Smooth muscle cell of the brain vasculature (primary cell): ENCODE data around the gene CCDC134.
"Not testable (repeated sequence)": the region's sequence is repeated elsewhere in the genome, so short reads cannot be mapped to it uniquely, and the experiment has no call there.

Source experiments
- DNase-seq: peaks from one replicate; pipeline ENCODE4 v3.0.0-alpha.2; 2012; ENCODE audit warnings: low read depth, low spot score

Gene CCDC134

DNA sequence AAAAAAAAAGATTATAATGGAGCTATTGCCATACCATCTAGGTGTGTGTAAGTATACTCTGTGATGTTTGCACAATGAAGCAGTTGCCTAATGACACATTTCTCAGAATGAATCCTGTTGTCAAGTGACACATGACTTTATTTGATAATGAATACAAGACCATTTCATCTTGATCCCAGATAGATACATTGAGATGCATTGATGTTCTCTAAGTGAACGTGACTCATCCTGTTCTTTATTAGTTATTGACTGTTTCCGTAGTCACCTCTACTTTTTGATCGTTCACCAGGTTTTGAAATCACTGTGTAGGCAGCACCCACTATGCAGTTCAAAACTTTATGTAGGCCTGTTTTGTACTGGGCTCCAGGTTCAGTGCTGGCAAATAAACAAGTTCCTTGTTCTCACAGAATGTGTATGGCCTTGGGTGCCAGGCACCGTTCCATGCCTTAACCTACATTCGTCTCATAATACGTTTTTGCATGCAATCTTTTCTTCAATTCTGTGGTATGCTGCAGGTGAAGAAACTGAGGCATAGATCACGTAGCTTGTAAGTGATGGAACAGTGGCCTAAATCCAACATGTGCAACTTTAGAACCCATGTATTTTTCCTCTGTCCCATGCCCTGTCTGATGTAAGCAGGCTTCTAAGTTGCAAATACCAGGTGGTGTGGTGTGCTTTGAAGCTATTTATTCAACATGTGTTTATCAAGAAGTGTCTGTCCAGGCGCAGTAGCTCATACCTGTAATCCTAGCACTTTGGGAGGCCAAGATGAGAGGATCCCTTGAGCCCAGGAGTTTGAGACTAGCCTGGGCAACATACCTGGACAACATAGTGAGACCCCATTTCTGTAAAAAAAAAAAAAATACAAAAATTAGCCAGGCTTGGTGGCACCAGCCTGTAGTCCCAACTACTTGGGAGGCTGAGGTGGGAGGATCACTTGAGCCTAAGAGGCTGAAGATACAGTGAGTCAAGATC, 42.8 kb downstream of the CCDC134 start:
- DNase-seq = no peak

- no peak for DNase-seq
Observed at GRCh38 chr22:41844036-41844435, 43.6 kb downstream of the CCDC134 start.

DNA sequence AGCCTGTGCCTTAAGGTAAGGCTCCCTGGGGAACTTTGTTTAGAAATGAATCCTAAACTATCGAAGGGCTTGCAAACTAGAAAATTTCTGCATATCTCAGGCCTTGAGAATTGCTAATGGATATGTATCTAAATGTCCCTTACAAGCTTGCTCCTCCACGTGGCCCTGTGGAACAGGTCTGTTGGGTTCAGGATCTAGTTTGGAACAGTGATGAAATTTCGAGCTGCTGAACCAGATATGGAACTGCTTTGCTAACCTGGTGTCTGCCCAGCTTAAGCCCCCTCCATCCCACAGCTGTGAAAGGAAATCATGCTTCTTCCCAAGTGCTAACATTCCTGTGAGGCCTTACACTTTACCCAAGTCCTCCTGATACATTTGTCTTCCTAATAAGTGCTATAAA, 44.0 kb downstream of the CCDC134 start:
- DNase-seq = no peak

GRCh38 chr22:41845380-41846267, 45.1 kb downstream of the CCDC134 start:
- DNase-seq = no peak

- no peak for DNase-seq
Observed at GRCh38 chr22:41846268-41846987, 45.9 kb downstream of the CCDC134 start.

- DNase-seq = no peak
Observed at GRCh38 chr22:41847300-41847699, 46.8 kb downstream of the CCDC134 start.

- DNase-seq = no peak
Observed at GRCh38 chr22:41848468-41848867, 48.0 kb downstream of the CCDC134 start.

- DNase-seq = no peak
Observed at GRCh38 chr22:41856469-41856868, 56.0 kb downstream of the CCDC134 start.

GRCh38 chr22:41857155-41857859, 56.8 kb downstream of the CCDC134 start:
- no peak for DNase-seq

GRCh38 chr22:41857860-41858199, 57.4 kb downstream of the CCDC134 start:
- DNase-seq = no peak

DNA sequence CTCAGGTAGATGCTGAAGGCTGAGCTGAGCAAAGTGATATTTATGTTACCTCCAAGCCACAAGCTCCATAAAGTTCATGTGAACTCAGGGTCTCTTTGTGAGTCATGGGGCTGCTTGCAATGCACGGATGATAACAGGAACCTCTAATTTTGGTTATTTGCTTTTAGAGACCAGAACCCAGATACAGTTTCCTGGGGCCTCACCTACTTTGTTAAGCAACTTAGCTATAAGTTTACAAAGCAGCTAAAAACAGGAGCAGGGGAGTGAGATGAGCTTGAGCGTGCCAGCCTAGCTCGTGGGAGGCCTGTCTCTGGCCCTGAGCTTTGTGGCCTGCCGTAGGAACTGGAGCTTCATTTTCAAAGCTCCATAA, 61.7 kb downstream of the CCDC134 start:
- DNase-seq = no peak

GRCh38 chr22:41862530-41863266, 62.2 kb downstream of the CCDC134 start:
- DNase-seq = no peak

GRCh38 chr22:41863472-41863871, 63.0 kb downstream of the CCDC134 start:
- no peak for DNase-seq

DNA sequence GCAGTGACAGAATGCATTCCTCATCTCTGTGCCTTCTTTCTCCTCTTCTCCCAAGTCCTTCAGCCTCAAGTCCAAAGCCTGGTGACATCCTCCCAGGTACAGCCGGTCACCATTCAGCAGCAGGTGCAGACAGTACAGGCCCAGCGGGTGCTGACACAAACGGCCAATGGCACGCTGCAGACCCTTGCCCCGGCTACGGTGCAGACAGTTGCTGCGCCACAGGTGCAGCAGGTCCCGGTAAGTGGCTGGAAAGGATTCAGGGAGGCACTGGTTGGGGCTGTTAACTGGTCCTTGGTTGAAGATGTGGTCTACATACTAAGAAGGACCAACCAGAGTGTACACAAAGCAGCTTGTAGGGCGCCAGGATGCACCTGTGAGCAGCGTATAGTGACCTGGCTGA, 68.1 kb downstream of the CCDC134 start:
- DNase-seq = no peak

DNA sequence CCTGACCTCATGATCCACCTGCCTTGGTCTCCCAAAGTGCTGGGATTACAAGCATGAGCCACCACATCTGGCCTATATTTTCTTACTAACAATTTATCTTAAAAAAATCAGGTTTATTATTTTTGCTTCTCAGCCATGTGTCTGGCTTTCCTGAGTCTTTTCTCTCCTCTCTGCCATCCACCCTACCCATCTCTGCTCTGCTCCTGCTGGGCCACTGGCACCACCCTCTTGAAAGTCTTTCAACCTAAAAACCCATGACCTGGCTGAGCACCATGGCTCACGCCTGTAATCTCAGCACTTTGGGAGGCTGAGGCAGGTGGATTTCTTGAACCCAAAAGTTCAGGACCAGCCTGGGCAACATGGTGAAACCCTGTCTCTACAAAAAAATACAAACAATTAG, 69.6 kb downstream of the CCDC134 start:
- not testable (repeated sequence) for DNase-seq

DNA sequence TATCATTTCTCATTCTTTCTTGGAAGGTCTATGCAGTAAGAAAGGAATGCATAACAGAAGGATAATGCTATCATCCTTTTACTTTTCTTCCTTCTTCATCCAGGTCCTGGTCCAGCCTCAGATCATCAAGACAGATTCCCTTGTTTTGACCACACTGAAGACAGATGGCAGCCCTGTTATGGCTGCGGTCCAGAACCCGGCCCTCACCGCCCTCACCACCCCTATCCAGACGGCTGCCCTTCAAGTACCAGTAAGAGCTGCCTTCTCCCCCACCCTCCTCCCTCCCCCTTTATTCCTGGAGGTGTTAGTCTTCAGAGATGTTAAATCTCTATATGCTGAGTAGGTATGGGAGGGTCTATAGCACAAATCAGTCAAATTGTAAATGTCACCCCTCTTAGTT, 70.3 kb downstream of the CCDC134 start:
- DNase-seq = no peak

DNA sequence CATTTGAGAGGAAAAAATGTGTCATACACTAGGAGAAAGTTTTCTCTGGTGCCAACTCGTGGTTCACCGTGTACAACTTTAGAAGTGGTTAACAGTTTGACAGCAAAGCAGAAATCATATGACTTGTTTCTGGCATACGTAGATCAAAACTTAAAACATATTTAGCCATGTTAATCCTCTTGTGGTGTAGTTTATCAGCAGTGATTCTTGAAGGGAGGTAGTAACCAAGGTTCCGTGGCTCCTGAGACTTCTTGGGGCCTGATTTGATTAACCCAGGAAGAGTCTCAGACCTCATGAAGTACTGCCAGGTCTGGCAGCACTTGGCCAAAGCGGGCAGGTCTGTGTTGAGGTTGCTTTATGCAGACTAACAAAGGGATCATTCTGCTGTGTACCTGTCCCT, 72.9 kb downstream of the CCDC134 start:
- no peak for DNase-seq

DNA sequence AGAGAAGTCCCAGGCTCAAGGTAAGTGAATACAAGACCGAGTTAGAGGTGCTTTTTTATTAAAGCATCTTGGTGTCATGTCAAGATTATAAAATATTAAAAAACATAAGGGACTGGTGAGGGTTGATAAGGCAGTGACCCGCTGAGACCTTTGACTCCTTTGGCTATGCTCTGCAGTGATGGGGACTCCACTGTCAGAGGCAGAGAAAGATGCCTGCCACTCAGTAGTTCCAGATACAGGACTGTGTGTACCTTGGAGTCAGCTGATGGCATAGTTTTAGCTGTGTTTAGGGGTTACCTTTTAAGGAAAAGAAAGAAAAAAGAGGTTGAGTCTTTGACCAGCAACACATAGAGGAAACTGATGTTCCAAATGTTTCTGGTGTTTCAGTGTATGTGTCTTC, 73.6 kb downstream of the CCDC134 start:
- DNase-seq = no peak

GRCh38 chr22:41875531-41876270, 75.2 kb downstream of the CCDC134 start:
- DNase-seq = no peak
